Measurements from ENCODE around the gene AUTS2.
A peak's percentile ranks its signal among the peaks of the same experiment; 100 is the strongest.

Gene AUTS2

DNA sequence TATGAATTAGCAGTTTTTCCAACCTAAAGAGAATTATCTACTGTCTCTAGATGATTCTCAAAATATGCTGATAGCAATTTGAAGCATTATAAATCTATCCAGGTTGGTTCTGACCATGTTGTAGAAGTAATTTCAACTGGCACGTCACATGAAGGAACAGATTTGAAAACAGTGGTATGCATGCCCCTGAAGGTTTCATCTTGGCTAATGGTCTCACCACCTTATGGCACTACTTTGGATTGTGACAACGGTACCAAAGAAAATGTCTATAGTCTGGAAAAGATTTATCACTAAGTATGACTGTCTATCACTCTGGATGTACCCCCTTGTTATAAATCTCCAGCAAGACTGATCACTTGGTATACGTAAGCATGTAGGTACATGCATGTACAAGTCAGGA lies 810.6 kb downstream of the AUTS2 start:
- Mint-ChIP-seq H3K9me3 (no peaks in the 10 kb centered on the region), H3K27me3 (ENCODE audit: low read depth, poor library complexity) (peaks cover 5% of the 10 kb centered on the region), H3K4me1 (peaks cover 59% of the 10 kb centered on the region), H3K27ac (no peak overlapping the region), H3K36me3 (ENCODE audit: low read depth) (no peaks in the 10 kb centered on the region), H3K4me3 (no peak overlapping the region)
- DNase-seq, result no peak
- TF ChIP-seq, protein P1, sequence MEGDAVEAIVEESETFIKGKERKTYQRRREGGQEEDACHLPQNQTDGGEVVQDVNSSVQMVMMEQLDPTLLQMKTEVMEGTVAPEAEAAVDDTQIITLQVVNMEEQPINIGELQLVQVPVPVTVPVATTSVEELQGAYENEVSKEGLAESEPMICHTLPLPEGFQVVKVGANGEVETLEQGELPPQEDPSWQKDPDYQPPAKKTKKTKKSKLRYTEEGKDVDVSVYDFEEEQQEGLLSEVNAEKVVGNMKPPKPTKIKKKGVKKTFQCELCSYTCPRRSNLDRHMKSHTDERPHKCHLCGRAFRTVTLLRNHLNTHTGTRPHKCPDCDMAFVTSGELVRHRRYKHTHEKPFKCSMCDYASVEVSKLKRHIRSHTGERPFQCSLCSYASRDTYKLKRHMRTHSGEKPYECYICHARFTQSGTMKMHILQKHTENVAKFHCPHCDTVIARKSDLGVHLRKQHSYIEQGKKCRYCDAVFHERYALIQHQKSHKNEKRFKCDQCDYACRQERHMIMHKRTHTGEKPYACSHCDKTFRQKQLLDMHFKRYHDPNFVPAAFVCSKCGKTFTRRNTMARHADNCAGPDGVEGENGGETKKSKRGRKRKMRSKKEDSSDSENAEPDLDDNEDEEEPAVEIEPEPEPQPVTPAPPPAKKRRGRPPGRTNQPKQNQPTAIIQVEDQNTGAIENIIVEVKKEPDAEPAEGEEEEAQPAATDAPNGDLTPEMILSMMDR (IDR thresholded peaks at IDR 0.05), result no peak

DNA sequence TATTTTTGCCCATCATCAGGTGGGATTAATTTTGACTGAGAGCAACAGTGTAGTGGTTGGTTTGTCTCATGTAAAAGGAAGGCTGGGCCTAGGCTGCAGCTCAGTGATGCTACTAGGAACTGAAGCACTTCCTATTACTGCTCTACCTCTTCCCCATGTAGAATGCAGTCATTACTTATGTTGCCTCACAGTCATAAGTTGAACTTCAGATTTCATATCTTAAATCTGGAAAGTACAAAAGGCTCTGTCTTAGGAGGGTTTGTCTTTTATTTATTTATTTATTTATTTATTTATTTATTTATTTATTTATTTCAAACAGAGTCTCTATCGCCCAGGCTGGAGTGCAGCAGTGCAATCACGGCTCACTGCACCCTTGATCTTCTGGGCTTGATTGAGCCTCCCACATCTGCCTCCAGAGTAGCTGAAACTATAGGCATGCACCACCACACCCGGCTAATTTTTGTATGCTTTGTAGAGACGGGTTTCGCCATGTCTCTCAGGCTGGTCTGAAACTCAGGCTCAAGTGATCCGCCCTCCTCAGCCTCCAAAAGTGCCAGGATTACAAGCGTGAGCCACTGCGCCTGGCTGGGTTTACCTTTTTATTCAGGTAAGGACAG lies 812.0 kb downstream of the AUTS2 start:
- no peaks in the 10 kb centered on the region for H3K36me3 Mint-ChIP-seq (ENCODE audit: low read depth)
- TF ChIP-seq, protein P1 (IDR thresholded peaks at IDR 0.05), result no peak
- H3K4me3 Mint-ChIP-seq, result no peak overlapping the region
- H3K27me3 Mint-ChIP-seq (ENCODE audit: low read depth, poor library complexity), result peaks cover 13% of the 10 kb centered on the region
- peaks cover 50% of the 10 kb centered on the region for H3K4me1 Mint-ChIP-seq
- no peaks in the 10 kb centered on the region for H3K9me3 Mint-ChIP-seq
- no peak for DNase-seq
- H3K27ac Mint-ChIP-seq, result no peak overlapping the region

DNA sequence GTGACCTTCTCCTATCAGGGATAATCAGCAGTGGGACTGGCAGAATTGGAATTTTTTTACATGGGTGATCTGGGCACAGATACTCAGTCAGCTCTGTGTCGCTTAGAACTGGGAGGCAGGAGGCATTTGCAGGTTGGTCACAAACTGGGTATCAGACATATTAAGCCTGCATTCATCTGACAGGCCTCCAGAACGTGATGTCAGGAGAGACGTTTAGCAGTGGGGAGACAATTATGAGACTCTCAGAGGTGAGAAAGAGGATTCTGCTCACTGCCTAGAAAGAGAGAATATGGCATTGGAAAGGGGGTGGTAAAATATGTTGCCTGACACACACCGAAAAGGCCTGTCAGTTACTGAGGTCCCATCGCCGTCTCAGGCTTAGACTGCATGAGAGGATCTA lies 816.1 kb downstream of the AUTS2 start:
- H3K4me3 Mint-ChIP-seq, result no peak overlapping the region
- no peak for DNase-seq

DNA sequence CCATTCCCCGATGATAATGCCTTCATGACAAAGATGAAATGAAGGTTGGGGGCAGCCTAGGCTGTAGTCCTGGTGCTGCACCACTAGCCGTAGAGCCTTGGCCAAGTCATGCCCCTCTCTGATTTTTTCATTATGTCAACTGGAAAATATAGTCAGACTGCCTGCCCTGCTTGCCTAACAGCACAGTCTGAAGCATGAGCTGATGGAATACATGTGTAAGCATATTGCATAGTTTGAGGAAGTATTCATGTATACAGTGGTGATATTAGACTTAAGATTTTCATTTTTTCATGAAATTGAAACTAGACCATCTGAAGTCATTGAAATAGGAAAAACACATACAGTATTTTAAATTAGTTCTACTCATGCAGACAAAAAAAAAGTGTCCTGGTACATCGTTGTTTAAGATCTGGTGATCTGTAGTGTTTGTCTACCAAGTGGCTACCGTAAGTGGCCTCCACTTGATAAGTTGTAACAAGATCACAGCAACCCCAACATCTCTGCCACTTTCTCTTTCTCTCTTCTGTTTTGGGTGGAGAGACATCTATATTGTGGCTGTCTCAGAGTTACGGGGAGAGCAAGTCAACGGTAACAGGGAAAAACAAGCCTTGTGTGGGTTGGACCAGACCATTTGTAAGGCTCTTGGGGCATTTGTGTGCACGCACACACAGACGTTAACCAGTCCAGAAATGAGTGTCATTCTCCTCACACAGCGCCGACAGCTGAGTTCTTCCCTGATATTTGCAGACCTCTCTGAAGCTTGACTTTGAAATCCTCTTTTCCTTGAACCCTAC lies 817.1 kb downstream of the AUTS2 start:
- TF ChIP-seq, protein P1 (IDR thresholded peaks at IDR 0.05), result no peak
- no peak for DNase-seq
- peaks cover 51% of the 10 kb centered on the region for H3K4me1 Mint-ChIP-seq
- peaks cover 10% of the 10 kb centered on the region for H3K27me3 Mint-ChIP-seq (ENCODE audit: low read depth, poor library complexity)
- peak overlapping the region; percentile 80 for H3K27ac Mint-ChIP-seq
- no peaks in the 10 kb centered on the region for H3K36me3 Mint-ChIP-seq (ENCODE audit: low read depth)
- H3K4me3 Mint-ChIP-seq, result no peak overlapping the region
- H3K9me3 Mint-ChIP-seq, result no peaks in the 10 kb centered on the region

More for the DNA sequence above, 816.1 kb downstream of the AUTS2 start:
- H3K27ac Mint-ChIP-seq, result peak overlapping the region; percentile 20
- H3K36me3 Mint-ChIP-seq (ENCODE audit: low read depth), result no peaks in the 10 kb centered on the region
- H3K27me3 Mint-ChIP-seq (ENCODE audit: low read depth, poor library complexity), result peaks cover 10% of the 10 kb centered on the region
- TF ChIP-seq, protein P1 (IDR thresholded peaks at IDR 0.05), result no peak
- H3K9me3 Mint-ChIP-seq, result no peaks in the 10 kb centered on the region
- H3K4me1 Mint-ChIP-seq, result peaks cover 47% of the 10 kb centered on the region

DNA sequence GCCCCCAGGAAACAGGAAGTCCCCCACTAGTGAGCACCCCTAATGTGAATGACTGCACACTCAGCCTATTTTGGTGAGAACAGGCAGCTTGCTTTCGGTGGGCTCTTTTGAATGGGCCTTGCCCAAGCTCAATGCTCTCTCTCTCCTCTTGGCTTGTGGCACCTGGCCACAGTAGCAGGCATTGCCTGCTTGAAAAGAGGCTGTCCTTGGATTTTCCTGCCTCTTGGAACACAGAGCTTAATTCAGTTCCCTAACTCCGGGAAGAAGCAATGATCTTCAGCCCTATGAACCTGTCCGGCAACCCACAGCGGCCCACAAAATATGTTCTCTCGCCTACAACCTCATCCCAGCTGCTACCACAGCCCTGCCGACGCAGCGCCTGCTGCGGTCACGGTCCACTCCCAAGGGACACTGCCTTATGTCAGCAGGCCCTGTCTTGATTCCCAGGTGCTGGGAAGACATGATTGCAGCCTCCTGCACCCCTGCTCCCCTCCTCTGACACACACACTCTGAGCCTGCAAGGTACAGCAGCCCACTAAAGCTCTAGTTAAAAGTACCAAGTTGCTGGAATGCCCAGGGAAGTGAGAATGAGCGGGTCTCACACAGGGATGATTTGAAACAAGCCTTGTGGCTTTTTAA lies 818.2 kb downstream of the AUTS2 start:
- Mint-ChIP-seq H3K27me3 (ENCODE audit: low read depth, poor library complexity) (peaks cover 13% of the 10 kb centered on the region), H3K4me3 (no peak overlapping the region), H3K9me3 (no peaks in the 10 kb centered on the region), H3K4me1 (peaks cover 62% of the 10 kb centered on the region), H3K27ac (peak overlapping the region; percentile 80), H3K36me3 (ENCODE audit: low read depth) (no peaks in the 10 kb centered on the region)
- no peak for DNase-seq
- TF ChIP-seq, protein P1 (IDR thresholded peaks at IDR 0.05), result no peak
